Suppressor macrophage treated with lipopolysaccharide for 1 hour (primary cell): Measurements from ENCODE around the gene GDF10.

Source experiments
- DNase-seq, 3 donors: peaks; one replicate each; pipeline ENCODE4 v3.0.0-alpha.2; 2020 to 2022

Gene GDF10

DNA sequence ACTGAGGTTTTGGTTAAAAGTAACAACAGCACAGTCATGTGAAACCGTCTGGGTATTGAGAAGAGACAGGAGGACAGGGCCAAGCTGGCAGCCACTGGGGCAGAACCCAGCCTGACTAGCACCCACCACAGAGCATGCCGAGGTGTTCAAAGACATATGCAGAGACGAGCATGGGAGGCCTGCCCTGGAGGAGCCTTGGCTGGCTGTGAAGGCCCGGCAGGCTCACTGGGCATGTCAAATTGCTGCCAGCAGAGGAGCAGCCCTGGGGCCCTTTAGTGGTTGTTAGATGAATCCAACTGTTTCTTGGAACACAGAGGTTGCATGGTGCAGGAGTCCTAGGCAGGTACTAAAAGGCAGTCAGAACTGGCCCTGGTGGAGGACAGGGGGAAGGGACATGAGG, 17.3 kb downstream of the GDF10 start:
- no peak for DNase-seq

DNA sequence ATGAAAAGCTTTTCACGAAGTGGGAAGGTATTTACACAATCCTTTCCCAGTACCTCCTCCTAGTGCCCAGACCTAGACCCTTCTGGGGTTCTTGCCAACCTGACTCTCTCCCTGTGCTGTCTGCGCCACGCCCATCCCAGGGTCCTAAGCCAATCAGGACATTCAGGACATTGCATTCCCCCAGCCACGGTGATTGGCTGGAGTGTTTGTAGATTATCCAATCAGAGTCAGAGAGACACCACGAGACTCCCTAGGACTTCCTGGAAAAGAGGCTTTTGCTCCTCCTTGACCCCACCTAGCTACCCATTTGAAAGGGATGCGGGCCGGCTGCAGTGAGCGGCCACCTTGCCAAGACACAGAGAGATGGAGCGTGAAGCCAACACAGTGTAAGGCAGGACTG, 18.7 kb downstream of the GDF10 start:
- DNase-seq, result no peak

DNA sequence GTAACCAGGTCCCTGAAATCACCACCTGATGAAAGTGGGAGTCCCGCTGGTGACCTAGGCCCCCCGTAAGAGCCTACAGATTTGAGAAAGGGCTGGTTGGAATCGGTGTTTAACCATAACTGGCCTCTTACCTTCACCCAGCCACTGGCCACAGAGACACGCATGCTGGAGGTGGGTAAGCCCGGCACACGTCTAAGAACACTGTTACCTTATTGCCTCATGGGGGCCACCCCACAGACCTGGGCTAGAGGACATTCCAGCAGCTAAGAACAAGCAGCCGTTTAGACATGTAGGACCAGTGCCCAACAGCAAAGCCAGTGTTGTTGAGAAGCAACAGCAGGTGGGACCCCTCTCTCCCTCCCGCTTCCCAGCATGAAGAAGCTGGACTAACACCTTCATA, 19.8 kb downstream of the GDF10 start:
- no peak for DNase-seq

DNA sequence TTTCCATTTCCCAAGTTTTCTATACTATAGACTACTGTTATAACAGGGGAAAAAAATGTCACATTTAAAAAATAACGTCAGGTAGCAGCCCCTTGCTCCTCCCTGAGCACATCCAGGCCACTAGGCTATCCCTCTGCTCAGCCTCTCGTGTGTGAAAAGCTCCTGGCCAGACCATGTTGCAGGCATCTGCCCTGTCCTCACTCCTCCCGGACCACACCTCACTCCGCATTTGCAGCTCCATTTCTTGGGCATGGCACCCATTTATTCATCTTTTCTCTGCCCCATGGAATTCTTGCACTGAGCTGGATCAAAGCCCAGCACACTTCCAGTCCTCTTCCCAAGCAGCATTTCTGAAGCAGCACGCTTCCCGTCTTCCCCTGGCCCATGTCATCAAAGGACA, 20.8 kb downstream of the GDF10 start:
- no peak for DNase-seq

GRCh38 chr10:47321521-47322195, 21.7 kb downstream of the GDF10 start:
- no peak for DNase-seq

DNA sequence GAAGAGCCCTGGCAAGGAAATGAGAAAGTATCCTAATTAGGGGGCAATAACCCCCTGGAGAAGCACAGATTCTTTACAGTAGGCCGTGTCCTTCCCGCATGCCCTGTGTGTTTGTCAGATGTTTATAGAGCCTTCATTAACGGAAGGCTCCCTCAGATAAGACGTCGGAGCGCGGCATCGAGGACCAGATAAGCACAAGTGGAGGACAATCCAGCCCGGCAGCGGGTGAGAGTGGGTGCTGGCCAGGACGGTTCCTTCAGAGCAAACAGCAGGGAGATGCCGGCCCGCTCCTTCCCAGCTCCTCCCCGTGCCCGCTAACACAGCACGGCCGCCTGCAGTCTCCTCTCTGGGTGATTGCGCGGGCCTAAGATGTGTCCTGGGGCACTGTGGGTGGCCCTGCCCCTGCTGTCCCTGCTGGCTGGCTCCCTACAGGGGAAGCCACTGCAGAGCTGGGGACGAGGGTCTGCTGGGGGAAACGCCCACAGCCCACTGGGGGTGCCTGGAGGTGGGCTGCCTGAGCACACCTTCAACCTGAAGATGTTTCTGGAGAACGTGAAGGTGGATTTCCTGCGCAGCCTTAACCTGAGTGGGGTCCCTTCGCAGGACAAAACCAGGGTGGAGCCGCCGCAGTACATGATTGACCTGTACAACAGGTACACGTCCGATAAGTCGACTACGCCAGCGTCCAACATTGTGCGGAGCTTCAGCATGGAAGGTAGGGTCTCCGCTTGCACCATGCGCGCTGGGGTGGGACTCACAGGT, 22.5 kb downstream of the GDF10 start, which contains the start of gene GDF2:
Gene GDF2 (plus strand): TSS at position 155 of the 762 bp plus-strand sequence. CDS start 215 bp downstream, at position 370.
- no peak for DNase-seq

- DNase-seq, result no peak
These were observed 23.1 kb downstream of the GDF10 start for GRCh38 chr10:47323087-47323486.

DNA sequence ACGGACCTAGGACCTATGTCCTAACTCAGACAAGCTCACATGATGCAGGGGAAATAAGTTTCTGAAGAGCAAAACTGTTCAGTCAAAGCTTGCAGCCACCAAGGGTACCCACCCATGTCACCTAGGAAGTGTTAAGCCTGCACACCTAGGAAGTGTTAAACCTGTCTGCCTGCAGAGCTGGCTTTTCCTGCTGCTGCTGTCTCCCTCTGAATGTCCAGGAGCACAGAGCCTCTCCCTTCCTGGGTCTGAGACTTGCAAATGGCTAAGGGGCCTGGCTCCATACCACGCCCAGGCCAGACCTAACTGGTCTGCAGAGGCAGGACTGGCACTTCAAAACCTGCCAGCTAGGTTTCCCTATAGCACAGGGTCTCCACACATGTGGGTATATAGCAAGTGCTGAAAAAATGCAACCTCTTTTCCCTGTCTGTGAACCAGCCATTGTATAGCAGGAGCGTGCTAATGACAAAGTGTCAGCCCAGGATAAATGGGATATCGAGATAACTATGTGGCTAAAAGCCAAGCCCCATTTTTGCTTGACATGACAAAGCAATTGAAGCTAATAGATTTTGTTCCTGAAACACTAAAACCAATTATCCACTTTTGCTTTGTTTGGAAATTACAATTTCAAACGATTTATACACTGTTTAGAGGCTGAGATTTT, 23.8 kb downstream of the GDF10 start:
- DNase-seq, result no peak

DNA sequence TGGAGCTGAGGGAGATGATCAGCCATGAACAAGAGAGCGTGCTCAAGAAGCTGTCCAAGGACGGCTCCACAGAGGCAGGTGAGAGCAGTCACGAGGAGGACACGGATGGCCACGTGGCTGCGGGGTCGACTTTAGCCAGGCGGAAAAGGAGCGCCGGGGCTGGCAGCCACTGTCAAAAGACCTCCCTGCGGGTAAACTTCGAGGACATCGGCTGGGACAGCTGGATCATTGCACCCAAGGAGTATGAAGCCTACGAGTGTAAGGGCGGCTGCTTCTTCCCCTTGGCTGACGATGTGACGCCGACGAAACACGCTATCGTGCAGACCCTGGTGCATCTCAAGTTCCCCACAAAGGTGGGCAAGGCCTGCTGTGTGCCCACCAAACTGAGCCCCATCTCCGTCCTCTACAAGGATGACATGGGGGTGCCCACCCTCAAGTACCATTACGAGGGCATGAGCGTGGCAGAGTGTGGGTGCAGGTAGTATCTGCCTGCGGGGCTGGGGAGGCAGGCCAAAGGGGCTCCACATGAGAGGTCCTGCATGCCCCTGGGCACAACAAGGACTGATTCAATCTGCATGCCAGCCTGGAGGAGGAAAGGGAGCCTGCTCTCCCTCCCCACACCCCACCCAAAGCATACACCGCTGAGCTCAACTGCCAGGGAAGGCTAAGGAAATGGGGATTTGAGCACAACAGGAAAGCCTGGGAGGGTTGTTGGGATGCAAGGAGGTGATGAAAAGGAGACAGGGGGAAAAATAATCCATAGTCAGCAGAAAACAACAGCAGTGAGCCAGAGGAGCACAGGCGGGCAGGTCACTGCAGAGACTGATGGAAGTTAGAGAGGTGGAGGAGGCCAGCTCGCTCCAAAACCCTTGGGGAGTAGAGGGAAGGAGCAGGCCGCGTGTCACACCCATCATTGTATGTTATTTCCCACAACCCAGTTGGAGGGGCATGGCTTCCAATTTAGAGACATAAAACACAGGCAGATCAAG, 25.6 kb downstream of the GDF10 start:
- no peak for DNase-seq

GRCh38 chr10:47326306-47326926, 26.4 kb downstream of the GDF10 start:
- no peak for DNase-seq

DNA sequence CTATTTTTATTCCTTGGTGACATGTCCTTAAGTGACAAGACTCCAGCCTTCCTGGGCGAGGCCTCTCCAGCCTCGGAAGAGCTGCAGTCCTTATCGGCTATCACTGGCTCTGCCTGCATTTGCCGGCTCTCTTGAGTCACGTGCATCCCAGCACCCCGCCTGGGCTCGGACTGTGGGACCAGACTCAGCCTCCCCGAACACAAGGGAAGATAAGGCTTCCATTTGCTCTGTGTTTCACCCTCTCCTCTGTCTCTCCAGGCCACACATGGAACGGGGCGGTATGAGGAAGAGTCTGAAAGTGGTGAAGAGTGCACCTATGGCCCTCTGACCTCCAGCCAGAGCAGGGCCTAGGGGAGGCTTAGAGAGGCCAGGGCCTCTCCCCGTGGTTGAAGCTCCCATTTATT, 26.9 kb downstream of the GDF10 start:
- DNase-seq, result no peak

- no peak for DNase-seq
These were observed 29.9 kb downstream of the GDF10 start for GRCh38 chr10:47329855-47330254.

- DNase-seq, result no peak
These were observed 30.4 kb downstream of the GDF10 start for GRCh38 chr10:47330366-47330765.

- no peak for DNase-seq
These were observed 30.8 kb downstream of the GDF10 start for GRCh38 chr10:47330804-47331203.

DNA sequence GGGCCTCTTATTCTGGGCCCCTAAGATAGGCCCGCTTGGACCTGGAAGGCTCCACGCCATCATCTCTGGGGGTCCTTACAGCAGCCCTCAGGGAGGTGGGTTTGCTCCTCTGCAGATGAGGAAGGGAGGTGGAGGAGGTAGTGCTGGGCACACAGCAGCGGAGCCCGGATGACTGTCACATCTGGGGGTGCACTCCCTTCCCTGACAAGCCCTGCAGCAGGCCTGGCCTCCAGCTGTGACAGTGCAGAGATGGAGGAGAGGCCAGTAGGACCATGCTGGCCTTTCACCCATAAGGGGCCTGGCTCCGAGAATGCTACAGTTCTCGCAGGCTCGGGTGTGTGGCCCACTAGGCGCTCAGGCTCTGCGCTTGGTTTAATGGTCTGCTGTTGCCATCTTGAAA, 31.5 kb downstream of the GDF10 start:
- no peak for DNase-seq

DNA sequence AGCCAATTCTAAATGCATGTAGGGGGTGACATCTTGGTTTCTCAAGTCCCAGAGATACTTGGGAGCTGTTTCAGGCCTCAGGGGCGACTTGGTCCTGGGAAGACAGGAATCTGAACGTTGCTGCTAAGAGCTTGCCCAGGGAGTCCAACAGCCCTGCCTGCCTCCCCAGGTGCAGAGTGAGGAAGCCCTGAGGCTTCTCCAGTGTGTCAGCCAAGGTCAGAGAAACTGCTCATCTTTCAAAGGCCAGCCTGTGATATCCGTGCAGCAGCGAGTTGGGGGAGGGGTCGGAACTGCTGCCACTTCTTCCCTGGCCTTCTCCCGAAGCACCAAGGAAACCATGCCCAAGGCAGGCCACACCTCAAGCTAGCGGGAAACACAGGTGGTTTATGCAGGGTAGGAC, 32.0 kb downstream of the GDF10 start:
- DNase-seq, result no peak

DNA sequence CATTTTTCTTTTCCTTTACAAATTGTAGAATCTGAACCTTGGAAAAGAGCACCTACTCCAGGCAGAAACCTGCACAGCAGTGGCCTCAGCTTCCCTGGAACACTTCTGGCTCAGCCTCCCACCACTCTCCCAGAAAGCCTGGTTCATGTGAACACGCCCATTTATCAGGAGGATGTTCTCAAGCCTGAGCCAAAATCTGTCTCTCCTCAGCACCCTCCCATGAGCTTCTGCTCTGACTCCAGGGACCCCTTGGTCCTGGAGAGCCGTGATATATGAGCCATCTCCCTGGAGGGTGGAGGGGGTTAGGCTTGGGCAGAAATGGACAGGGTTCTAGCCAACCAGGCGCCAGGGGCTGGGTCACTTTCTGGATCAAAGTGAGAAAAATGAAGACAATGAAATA, 32.4 kb downstream of the GDF10 start:
- no peak for DNase-seq

DNA sequence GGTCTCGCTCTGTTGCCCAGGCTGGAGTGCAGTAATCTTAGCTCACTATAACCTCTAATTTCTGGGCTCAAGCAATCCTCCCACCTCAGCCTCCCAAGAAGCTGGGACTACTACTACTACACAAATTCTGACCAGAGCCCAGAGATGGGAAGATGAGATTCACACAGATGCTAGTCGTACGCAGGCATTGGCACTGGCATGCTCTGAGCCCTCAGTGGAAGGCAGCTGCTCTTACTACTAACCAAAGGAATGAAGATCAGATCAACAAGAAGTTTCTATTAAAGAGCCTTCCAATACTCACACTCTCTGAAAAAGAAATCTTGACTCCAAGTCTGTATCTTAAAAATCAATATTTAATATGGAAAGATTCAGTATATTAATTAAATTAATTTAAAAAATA, 32.9 kb downstream of the GDF10 start:
- DNase-seq, result no peak

DNA sequence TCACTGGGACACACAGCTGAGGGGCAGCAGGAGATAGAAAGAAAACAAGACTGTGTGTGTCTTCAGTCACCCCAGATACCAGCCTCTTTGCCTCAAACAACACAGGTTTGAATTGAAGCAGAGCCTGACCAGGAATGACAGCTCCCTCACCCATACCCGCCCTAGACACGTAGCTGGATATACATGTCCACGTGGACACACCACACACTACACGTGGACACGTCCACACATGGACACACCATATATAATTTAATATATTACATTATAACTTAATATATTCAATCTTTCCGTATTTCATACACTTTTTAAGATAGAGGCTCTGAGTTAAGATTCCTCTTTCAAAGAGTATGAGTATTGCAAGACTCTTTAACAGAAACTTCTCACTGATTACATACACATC, 33.5 kb downstream of the GDF10 start:
- DNase-seq, result no peak

GRCh38 chr10:47334466-47335295, 34.7 kb downstream of the GDF10 start:
- no peak for DNase-seq

GRCh38 chr10:47335906-47336305, 35.9 kb downstream of the GDF10 start:
- DNase-seq, result no peak
